Activated CD4-positive, alpha-beta T cell treated with anti-CD3 and anti-CD28 coated beads for 1 hour (primary cell): ENCODE data around the gene AFP.

Experiments
- DNase-seq: peaks from one replicate; pipeline ENCODE4 v3.0.0-alpha.2; 2020

Gene AFP

GRCh38 chr4:73439445-73439844, 3.4 kb downstream of the AFP start:
- DNase-seq = no peak

GRCh38 chr4:73439991-73440390, 4.0 kb downstream of the AFP start:
- no peak for DNase-seq

GRCh38 chr4:73440653-73441052, 4.6 kb downstream of the AFP start:
- DNase-seq = no peak

GRCh38 chr4:73442275-73442674, 6.3 kb downstream of the AFP start:
- DNase-seq = no peak

- DNase-seq = no peak
Measured at GRCh38 chr4:73443224-73443623, 7.2 kb downstream of the AFP start.

- no peak for DNase-seq
Measured at GRCh38 chr4:73445383-73446335, 9.6 kb downstream of the AFP start.

- DNase-seq = no peak
Measured at GRCh38 chr4:73446336-73446938, 10.4 kb downstream of the AFP start.

- no peak for DNase-seq
Measured at GRCh38 chr4:73447671-73448070, 11.7 kb downstream of the AFP start.

- DNase-seq = no peak
Measured at GRCh38 chr4:73448448-73449203, 12.6 kb downstream of the AFP start.

GRCh38 chr4:73450398-73451004, 14.5 kb downstream of the AFP start:
- DNase-seq = no peak

GRCh38 chr4:73451404-73451803, 15.4 kb downstream of the AFP start:
- DNase-seq = no peak

GRCh38 chr4:73451981-73452747, 16.1 kb downstream of the AFP start:
- no peak for DNase-seq

GRCh38 chr4:73452953-73453700, 17.1 kb downstream of the AFP start:
- DNase-seq = no peak

- DNase-seq = no peak
Measured at GRCh38 chr4:73453701-73454005, 17.6 kb downstream of the AFP start.

GRCh38 chr4:73454920-73455319, 18.9 kb downstream of the AFP start:
- no peak for DNase-seq

- DNase-seq = no peak
Measured at GRCh38 chr4:73456177-73457022, 20.4 kb downstream of the AFP start.

- DNase-seq = no peak
Measured at GRCh38 chr4:73458184-73459047, 22.4 kb downstream of the AFP start.

- DNase-seq = no peak
Measured at GRCh38 chr4:73459048-73459421, 23.0 kb downstream of the AFP start.

- no peak for DNase-seq
Measured at GRCh38 chr4:73460913-73461522, 25.0 kb downstream of the AFP start.
